H1 (cell line): Measurements from ENCODE around the gene CAMK2A. TPM values are rescaled to one million over a fixed set of nuclear protein-coding genes. Genes with fewer than 3 reads are reported as not detected.

Source experiments
- CHD7 ChIP-seq: fragments of 300-600 bp; sonication (generic); IDR thresholded peaks from 2 replicates; pipeline ENCODE4 v1.7.1; 2012; ENCODE audit warnings: low read length, moderate library complexity, mild to moderate bottlenecking, inconsistent platforms; ENCODE audit not compliant: insufficient replicate concordance
- GTF2F1 ChIP-seq: IDR thresholded peaks from 2 replicates; pipeline ENCODE4 v1.6.1; 2012; ENCODE audit warnings: low read depth, low read length, improper control_type of control experiment, borderline replicate concordance
- RXRA ChIP-seq: IDR thresholded peaks from 2 replicates; pipeline ENCODE4 v1.6.1; 2011; ENCODE audit warnings: low read depth, mild to moderate bottlenecking, low read length, moderate library complexity; ENCODE audit not compliant: insufficient read depth
- TAF1 ChIP-seq: IDR thresholded peaks from 2 replicates; pipeline ENCODE4 v1.6.1; 2011; ENCODE audit warnings: mild to moderate bottlenecking, low read depth, low read length
- polyA plus RNA-seq, 7 experiments: library from polyadenylated mRNA; depleted of rRNA in 3 of 7; stranded (reverse) in 5 of 7; unstranded in 2 of 7; fragments of >200 nt in 5 of 7; fragments of 200-250 nt in 2 of 7; gene quantifications; 1 replicate in 5 of 7; 2 replicates in 1 of 7; 4 replicates in 1 of 7; pipeline versions ENCODE4 v1.2.1 to v1.2.3, GENCODE V29; 2011 to 2013; ENCODE audit warnings: missing spikeins in 2 of 7, mixed read lengths in 2 of 7
- total RNA-seq: library from RNA; stranded (reverse); fragmentation: NEBNext Ultra II Directional; extraction: Animal tissue kit (Norgen Biotek cat#: 25700); gene quantifications from 2 replicates; pipeline ENCODE4 v1.2.1, GENCODE V29; 2021

The CAMK2A gene
- total and polyA plus RNA-seq, 2 of the 8 experiments (the other 6 are each of a cell fraction or from before 2014, with no cell fraction given), result 0.20 to 0.28 TPM

GRCh38 chr5:150319484-150319790 lies 29.9 kb upstream of the CAMK2A start (continued):
- TF ChIP-seq CHD7 (no peak), TAF1 (no peak), RXRA (no peak), GTF2F1 (no peak)
